Activated naive CD4-positive, alpha-beta T cell treated with anti-CD3 and anti-CD28 coated beads, Interleukin-2, amount 10 ng/mL, durations not matched to agents 7 days and 5 days (primary cell): ENCODE results near the gene COX8A.
A peak's percentile ranks its signal among the peaks of the same experiment; 100 is the strongest.
"Not testable (repeated sequence)": the region's sequence is repeated elsewhere in the genome, so short reads cannot be mapped to it uniquely, and the experiment has no call there.

Source experiments
- CTCF ChIA-PET: fragments of 350-600 bp; sonication (Branson Sonifier 250); formaldehyde crosslinking; loops from one replicate; lab custom pipeline; 2021; ENCODE audit warnings: antibody characterized with exemption; lab: Charles Lee
- DNase-seq: peaks from one replicate; pipeline ENCODE4 v3.0.0-alpha.2; 2020
- H3K27ac Mint-ChIP-seq: one replicate; pipeline ENCODE4 v1.8.0; 2021; ENCODE audit warnings: mild to moderate bottlenecking, moderate library complexity, mixed read lengths
- H3K27me3 Mint-ChIP-seq: one replicate; pipeline ENCODE4 v1.8.0; 2021; ENCODE audit warnings: mild to moderate bottlenecking, mixed read lengths
- H3K36me3 Mint-ChIP-seq: one replicate; pipeline ENCODE4 v1.8.0; 2021; ENCODE audit warnings: mixed read lengths
- H3K4me1 Mint-ChIP-seq: one replicate; pipeline ENCODE4 v1.8.0; 2021; ENCODE audit warnings: mixed read lengths
- H3K4me3 Mint-ChIP-seq: one replicate; pipeline ENCODE4 v1.8.0; 2021; ENCODE audit warnings: mild to moderate bottlenecking, moderate library complexity, mixed read lengths
- H3K9me3 Mint-ChIP-seq: one replicate; pipeline ENCODE4 v1.8.0; 2021; ENCODE audit warnings: mixed read lengths

The COX8A gene

GRCh38 chr11:63945477-63946163 is 28.8 kb upstream of the COX8A start:
- DNase-seq, result peak; percentile 68
- no peak overlapping the region for H3K27ac Mint-ChIP-seq
- no peaks in the 10 kb centered on the region for H3K9me3 Mint-ChIP-seq
- CTCF ChIA-PET, result interaction anchor here (0.6 to 8.0 kb wide), 20 partner anchors 12 to 465 kb away, joined by 3 to 150 read pairs (median 3); partner anchors contain the start of genes COX8A, MARK2 and ZFTA
- no peak overlapping the region for H3K4me3 Mint-ChIP-seq
- peaks cover 26% of the 10 kb centered on the region for H3K4me1 Mint-ChIP-seq
- H3K36me3 Mint-ChIP-seq, result peaks cover 6% of the 10 kb centered on the region
- H3K27me3 Mint-ChIP-seq, result no peaks in the 10 kb centered on the region

- CTCF ChIA-PET, result interaction anchor here (1.0 to 4.7 kb wide), 9 partner anchors 8 to 183 kb away, joined by 3 to 23 read pairs (median 4); partner anchors contain the start of genes RCOR2 and ZFTA
- peaks cover 33% of the 10 kb centered on the region for H3K4me1 Mint-ChIP-seq
- H3K4me3 Mint-ChIP-seq, result peak overlapping the region; percentile 44
- H3K36me3 Mint-ChIP-seq, result peaks cover 50% of the 10 kb centered on the region
- no peaks in the 10 kb centered on the region for H3K27me3 Mint-ChIP-seq
- no peaks in the 10 kb centered on the region for H3K9me3 Mint-ChIP-seq
- peak; percentile 76 for DNase-seq
- H3K27ac Mint-ChIP-seq, result peak overlapping the region; percentile 85
These were observed 22.5 kb upstream of the COX8A start for GRCh38 chr11:63951779-63952536.

- DNase-seq, result no peak
- Mint-ChIP-seq H3K36me3 (peaks cover 53% of the 10 kb centered on the region), H3K27me3 (no peaks in the 10 kb centered on the region), H3K4me3 (peak overlapping the region; percentile 44), H3K4me1 (peaks cover 34% of the 10 kb centered on the region), H3K9me3 (no peaks in the 10 kb centered on the region), H3K27ac (peak overlapping the region; percentile 85)
- CTCF ChIA-PET, result interaction anchor here (1.1 to 4.7 kb wide), 4 partner anchors 9 to 184 kb away, joined by 4 to 23 read pairs (median 6); partner anchors contain the start of gene ZFTA
These were observed 21.9 kb upstream of the COX8A start for GRCh38 chr11:63952570-63952969.

GRCh38 chr11:63958008-63958407 is 16.4 kb upstream of the COX8A start:
- H3K27me3 Mint-ChIP-seq, result peaks cover 4% of the 10 kb centered on the region
- peaks cover 33% of the 10 kb centered on the region for H3K36me3 Mint-ChIP-seq
- DNase-seq, result no peak
- H3K9me3 Mint-ChIP-seq, result no peaks in the 10 kb centered on the region
- CTCF ChIA-PET, result interaction anchor here (1.2 to 1.8 kb wide), 3 partner anchors 8 to 52 kb away, joined by 3 to 8 read pairs (median 4); no protein-coding TSS in a partner anchor
- H3K27ac Mint-ChIP-seq, result no peak overlapping the region
- peaks cover 34% of the 10 kb centered on the region for H3K4me1 Mint-ChIP-seq
- H3K4me3 Mint-ChIP-seq, result no peak overlapping the region

GRCh38 chr11:63961608-63962412 is 12.6 kb upstream of the COX8A start:
- Mint-ChIP-seq H3K36me3 (peaks cover 3% of the 10 kb centered on the region), H3K4me3 (no peak overlapping the region), H3K9me3 (no peaks in the 10 kb centered on the region), H3K4me1 (peaks cover 26% of the 10 kb centered on the region), H3K27ac (no peak overlapping the region), H3K27me3 (peaks cover 4% of the 10 kb centered on the region)
- CTCF ChIA-PET, result interaction anchor here (1.0 to 3.2 kb wide), 4 partner anchors 11 to 124 kb away, joined by 3 to 12 read pairs (median 5); no protein-coding TSS in a partner anchor
- DNase-seq, result peak; percentile 57

- not testable (repeated sequence) for H3K27me3 Mint-ChIP-seq, H3K36me3 Mint-ChIP-seq, H3K4me3 Mint-ChIP-seq, H3K27ac Mint-ChIP-seq, DNase-seq, H3K9me3 Mint-ChIP-seq
- CTCF ChIA-PET, result interaction anchor here (2.5 kb wide), 1 partner anchor 127 kb away, joined by 6 read pairs; no protein-coding TSS in a partner anchor
- H3K4me1 Mint-ChIP-seq, result peaks cover 18% of the 10 kb centered on the region
These were observed 10.5 kb upstream of the COX8A start for GRCh38 chr11:63963895-63964294.

- H3K27ac Mint-ChIP-seq, result no peak overlapping the region
- no peaks in the 10 kb centered on the region for H3K36me3 Mint-ChIP-seq
- no peak overlapping the region for H3K4me3 Mint-ChIP-seq
- H3K4me1 Mint-ChIP-seq, result peaks cover 8% of the 10 kb centered on the region
- peaks cover 21% of the 10 kb centered on the region for H3K27me3 Mint-ChIP-seq
- H3K9me3 Mint-ChIP-seq, result no peaks in the 10 kb centered on the region
- DNase-seq, result no peak
- CTCF ChIA-PET, result interaction anchor here (1.1 kb wide), 1 partner anchor 129 kb away, joined by 3 read pairs; no protein-coding TSS in a partner anchor
These were observed 8.0 kb upstream of the COX8A start for GRCh38 chr11:63966444-63966843.

- DNase-seq, result no peak
- CTCF ChIA-PET, result no interaction called here
- Mint-ChIP-seq H3K27ac (no peak overlapping the region), H3K9me3 (no peaks in the 10 kb centered on the region), H3K36me3 (peaks cover 6% of the 10 kb centered on the region), H3K27me3 (peaks cover 18% of the 10 kb centered on the region), H3K4me1 (peaks cover 12% of the 10 kb centered on the region), H3K4me3 (no peak overlapping the region)
These were observed 5.0 kb upstream of the COX8A start for GRCh38 chr11:63969461-63969860.

GRCh38 chr11:63970902-63971301 is 3.5 kb upstream of the COX8A start:
- CTCF ChIA-PET, result no interaction called here
- Mint-ChIP-seq H3K27ac (no peak overlapping the region), H3K4me1 (peaks cover 17% of the 10 kb centered on the region), H3K36me3 (peaks cover 12% of the 10 kb centered on the region), H3K27me3 (peaks cover 18% of the 10 kb centered on the region), H3K9me3 (no peaks in the 10 kb centered on the region), H3K4me3 (no peak overlapping the region)
- no peak for DNase-seq

- Mint-ChIP-seq H3K4me3 (peak overlapping the region; percentile 100), H3K4me1 (peaks cover 35% of the 10 kb centered on the region), H3K27ac (peak overlapping the region; percentile 98), H3K27me3 (peaks cover 18% of the 10 kb centered on the region), H3K36me3 (peaks cover 28% of the 10 kb centered on the region)
- CTCF ChIA-PET, result interaction anchor here (0.9 to 2.7 kb wide), 3 partner anchors 27 to 179 kb away, joined by 3 to 13 read pairs (median 4); no protein-coding TSS in a partner anchor
- not testable (repeated sequence) for DNase-seq, H3K9me3 Mint-ChIP-seq
These were observed 535 bp upstream of the COX8A start for GRCh38 chr11:63973912-63974258.

- DNase-seq, result no peak
- Mint-ChIP-seq H3K27me3 (no peaks in the 10 kb centered on the region), H3K4me3 (no peak overlapping the region), H3K4me1 (peaks cover 42% of the 10 kb centered on the region), H3K36me3 (peaks cover 31% of the 10 kb centered on the region), H3K9me3 (no peaks in the 10 kb centered on the region), H3K27ac (no peak overlapping the region)
- CTCF ChIA-PET, result interaction anchor here (1.0 kb wide), 1 partner anchor 142 kb away, joined by 4 read pairs; no protein-coding TSS in a partner anchor
These were observed 4.3 kb downstream of the COX8A start for GRCh38 chr11:63978551-63979239.

GRCh38 chr11:63979426-63979825 is 5.0 kb downstream of the COX8A start:
- Mint-ChIP-seq H3K36me3 (peaks cover 25% of the 10 kb centered on the region), H3K27me3 (no peaks in the 10 kb centered on the region), H3K9me3 (no peaks in the 10 kb centered on the region), H3K27ac (no peak overlapping the region), H3K4me3 (no peak overlapping the region), H3K4me1 (peaks cover 39% of the 10 kb centered on the region)
- CTCF ChIA-PET, result interaction anchor here (1.0 kb wide), 1 partner anchor 143 kb away, joined by 4 read pairs; no protein-coding TSS in a partner anchor
- DNase-seq, result no peak

GRCh38 chr11:63985812-63986155 is 11.4 kb downstream of the COX8A start:
- peak; percentile 84 for DNase-seq
- CTCF ChIA-PET, result no interaction called here
- Mint-ChIP-seq H3K36me3 (peaks cover 28% of the 10 kb centered on the region), H3K27ac (peak overlapping the region; percentile 97), H3K9me3 (no peaks in the 10 kb centered on the region), H3K4me3 (peak overlapping the region; percentile 99), H3K4me1 (peaks cover 43% of the 10 kb centered on the region), H3K27me3 (no peaks in the 10 kb centered on the region)
